Peyer's patch (tissue), 4 donors: ENCODE data around the gene MIOX. TPM values are rescaled to one million over a fixed set of nuclear protein-coding genes. Genes with fewer than 3 reads are reported as not detected.
"Not testable (repeated sequence)": the region's sequence is repeated elsewhere in the genome, so short reads cannot be mapped to it uniquely, and the experiment has no call there.

Experiments used
- DNase-seq, 3 donors: peaks; one replicate each; pipeline ENCODE4 v3.0.0-alpha.2; 2017 to 2019
- H3K27ac ChIP-seq, 4 donors: fragments of 200-600 bp; sonication (generic); one replicate each; pipeline ENCODE4 v1.5.1; 2016 to 2019
- H3K27me3 ChIP-seq, 2 donors: fragments of 200-600 bp; sonication (generic); one replicate each; pipeline ENCODE4 v1.5.1; 2019
- H3K36me3 ChIP-seq, 3 donors: fragments of 200-600 bp; sonication (generic); one replicate each; pipeline ENCODE4 v1.5.1; 2016 to 2019
- H3K4me1 ChIP-seq, 4 donors: fragments of 200-600 bp; sonication (generic); one replicate each; pipeline ENCODE4 v1.5.1; 2016 to 2019
- H3K4me3 ChIP-seq, 4 donors: fragments of 200-600 bp; sonication (generic); 1 replicate in 3 of 4; 2 replicates in 1 of 4; pipeline ENCODE4 v1.5.1; 2016 to 2019; ENCODE audit warnings: mild to moderate bottlenecking in 1 of 4
- H3K9me3 ChIP-seq, 4 donors: fragments of 200-600 bp; sonication (generic); one replicate each; pipeline ENCODE4 v1.5.1; 2016 to 2019; ENCODE audit warnings: mild to moderate bottlenecking in 1 of 4
- POLR2A ChIP-seq, 2 donors: fragments of 450-650 bp; IDR thresholded peaks; one replicate each; pipeline ENCODE4 v1.5.1; 2017; ENCODE audit warnings: antibody characterized with exemption in 2 of 2, mild to moderate bottlenecking in 2 of 2, moderate library complexity in 2 of 2
- total RNA-seq, 4 donors: library from RNA; depleted of rRNA; stranded (reverse); fragments of >200 nt; gene quantifications; one replicate each; pipeline ENCODE4 v1.1.0, GENCODE V29; 2016
- TF ChIP-seq, protein P1 (sequence below), 6 experiments: fragments of 450-650 bp in 4 of 6; fragments of 200-600 bp in 2 of 6; sonication (generic) in 1 of 6; IDR thresholded peaks; one replicate each; pipeline ENCODE4 v1.5.1; 2017 to 2019; ENCODE audit warnings: antibody characterized with exemption in 6 of 6, mild to moderate bottlenecking in 3 of 6, moderate library complexity in 1 of 6

The MIOX gene
- total RNA-seq, 4 donors from 2014 or later, result not detected

GRCh38 chr22:50530877-50531545 is 44.4 kb downstream of the MIOX start:
- Histone ChIP-seq H3K4me1 (peaks cover 0 to 46% (median 17%) of the 10 kb centered on the region in 4 donors), H3K4me3 (peak overlapping the region; percentile 60 to 76 (median 68)), H3K36me3 (no peaks in the 10 kb centered on the region), H3K9me3 (no peaks in the 10 kb centered on the region), H3K27me3 (no peaks in the 10 kb centered on the region), H3K27ac (peak overlapping the region; percentile 97 to 100 (median 98))
- DNase-seq, result peak; percentile 91 to 96 (median 92)
- peak; percentile 80 to 90 for TF ChIP-seq POLR2A (IDR thresholded peaks at IDR 0.05)
- TF ChIP-seq, protein P1, sequence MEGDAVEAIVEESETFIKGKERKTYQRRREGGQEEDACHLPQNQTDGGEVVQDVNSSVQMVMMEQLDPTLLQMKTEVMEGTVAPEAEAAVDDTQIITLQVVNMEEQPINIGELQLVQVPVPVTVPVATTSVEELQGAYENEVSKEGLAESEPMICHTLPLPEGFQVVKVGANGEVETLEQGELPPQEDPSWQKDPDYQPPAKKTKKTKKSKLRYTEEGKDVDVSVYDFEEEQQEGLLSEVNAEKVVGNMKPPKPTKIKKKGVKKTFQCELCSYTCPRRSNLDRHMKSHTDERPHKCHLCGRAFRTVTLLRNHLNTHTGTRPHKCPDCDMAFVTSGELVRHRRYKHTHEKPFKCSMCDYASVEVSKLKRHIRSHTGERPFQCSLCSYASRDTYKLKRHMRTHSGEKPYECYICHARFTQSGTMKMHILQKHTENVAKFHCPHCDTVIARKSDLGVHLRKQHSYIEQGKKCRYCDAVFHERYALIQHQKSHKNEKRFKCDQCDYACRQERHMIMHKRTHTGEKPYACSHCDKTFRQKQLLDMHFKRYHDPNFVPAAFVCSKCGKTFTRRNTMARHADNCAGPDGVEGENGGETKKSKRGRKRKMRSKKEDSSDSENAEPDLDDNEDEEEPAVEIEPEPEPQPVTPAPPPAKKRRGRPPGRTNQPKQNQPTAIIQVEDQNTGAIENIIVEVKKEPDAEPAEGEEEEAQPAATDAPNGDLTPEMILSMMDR (IDR thresholded peaks at IDR 0.05), result no peak

- H3K4me3 ChIP-seq, result peak overlapping the region; percentile 60 to 76 (median 68)
- peaks cover 0 to 42% (median 15%) of the 10 kb centered on the region in 4 donors for H3K4me1 ChIP-seq
- TF ChIP-seq POLR2A (IDR thresholded peaks at IDR 0.05), result no peak
- TF ChIP-seq, protein P1 (IDR thresholded peaks at IDR 0.05), result no peak
- DNase-seq, result peak; percentile 79 to 89 (median 81)
- no peaks in the 10 kb centered on the region for H3K27me3 ChIP-seq
- H3K36me3 ChIP-seq, result no peaks in the 10 kb centered on the region
- peak overlapping the region; percentile 97 to 100 (median 98) for H3K27ac ChIP-seq
- no peaks in the 10 kb centered on the region for H3K9me3 ChIP-seq
Measured at GRCh38 chr22:50531546-50531961, 44.9 kb downstream of the MIOX start.

GRCh38 chr22:50531962-50532674 is 45.5 kb downstream of the MIOX start:
- Histone ChIP-seq H3K4me1 (peaks cover 0 to 36% (median 10%) of the 10 kb centered on the region in 4 donors), H3K4me3 (peak overlapping the region; percentile 60 to 76 (median 68)), H3K36me3 (no peaks in the 10 kb centered on the region), H3K27ac (peak overlapping the region; percentile 97 to 100 (median 98)), H3K27me3 (no peaks in the 10 kb centered on the region), H3K9me3 (no peaks in the 10 kb centered on the region)
- DNase-seq, result peak; percentile 54 to 88 (median 87)
- peak; percentile 10 to 17 for TF ChIP-seq POLR2A (IDR thresholded peaks at IDR 0.05)
- TF ChIP-seq, protein P1 (IDR thresholded peaks at IDR 0.05), result no peak

- TF ChIP-seq, protein P1 (IDR thresholded peaks at IDR 0.05), result no peak
- no peak for TF ChIP-seq POLR2A (IDR thresholded peaks at IDR 0.05)
- Histone ChIP-seq H3K4me1 (peaks cover 0 to 29% (median 7%) of the 10 kb centered on the region in 4 donors), H3K27me3 (no peaks in the 10 kb centered on the region), H3K9me3 (no peaks in the 10 kb centered on the region), H3K36me3 (no peaks in the 10 kb centered on the region), H3K4me3 (no peak overlapping the region), H3K27ac (peak overlapping the region; percentile 97 to 100 (median 98))
- DNase-seq, result no peak
Measured at GRCh38 chr22:50532824-50533796, 46.5 kb downstream of the MIOX start.

- H3K9me3 ChIP-seq, H3K36me3 ChIP-seq, H3K27me3 ChIP-seq, H3K4me3 ChIP-seq: not testable (repeated sequence)
- peak in 1 of 3 donors; percentile 71 for DNase-seq
- Histone ChIP-seq H3K4me1 (peaks cover 0 to 29% (median 13%) of the 10 kb centered on the region in 4 donors), H3K27ac (peak overlapping the region; percentile 32 to 100 (median 52))
Measured at GRCh38 chr22:50533856-50534711, 47.4 kb downstream of the MIOX start.
